GM21381 (cell line): ENCODE data around the gene OR51L1.

Experiments
- ATAC-seq: cut with Tn5 transposase; IDR thresholded peaks from one replicate; pipeline ENCODE4 v1.9.1; 2021; ENCODE audit warnings: mild to moderate bottlenecking, moderate library complexity; ENCODE audit not compliant: unreplicated experiment

Gene OR51L1

DNA sequence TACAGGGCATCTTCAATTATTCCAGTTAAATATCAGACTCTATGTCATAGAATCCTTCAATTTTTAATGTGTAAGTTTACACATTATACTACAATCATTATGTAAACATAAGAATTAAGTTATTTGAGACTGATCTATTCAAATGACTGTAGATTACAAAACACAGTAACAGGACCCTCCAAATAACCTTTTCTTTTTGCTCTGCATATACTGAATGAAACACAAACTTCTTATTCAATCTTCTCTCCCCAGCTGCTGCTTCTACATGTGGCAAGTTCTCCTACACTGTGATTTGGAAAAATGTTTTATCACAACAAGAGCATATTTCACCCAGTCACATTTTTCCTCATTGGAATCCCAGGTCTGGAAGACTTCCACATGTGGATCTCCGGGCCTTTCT, 51.6 kb downstream of the OR51L1 start, which contains the start of gene OR52J3:
Gene OR52J3 (plus strand): TSS at position 301 of the 400 bp plus-strand sequence. CDS start 0 bp downstream, at position 301.
- ATAC-seq = no peak

DNA sequence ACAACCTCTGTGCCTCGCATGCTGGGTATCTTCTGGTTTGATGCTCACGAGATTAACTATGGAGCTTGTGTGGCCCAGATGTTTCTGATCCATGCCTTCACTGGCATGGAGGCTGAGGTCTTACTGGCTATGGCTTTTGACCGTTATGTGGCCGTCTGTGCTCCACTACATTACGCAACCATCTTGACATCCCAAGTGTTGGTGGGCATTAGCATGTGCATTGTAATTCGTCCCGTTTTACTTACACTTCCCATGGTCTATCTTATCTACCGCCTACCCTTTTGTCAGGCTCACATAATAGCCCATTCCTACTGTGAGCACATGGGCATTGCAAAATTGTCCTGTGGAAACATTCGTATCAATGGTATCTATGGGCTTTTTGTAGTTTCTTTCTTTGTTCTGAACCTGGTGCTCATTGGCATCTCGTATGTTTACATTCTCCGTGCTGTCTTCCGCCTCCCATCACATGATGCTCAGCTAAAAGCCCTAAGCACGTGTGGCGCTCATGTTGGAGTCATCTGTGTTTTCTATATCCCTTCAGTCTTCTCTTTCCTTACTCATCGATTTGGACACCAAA, 52.2 kb downstream of the OR51L1 start:
- ATAC-seq = no peak
